GM19240 (cell line): ENCODE results near the gene PTH1R.

Experiments used
- DNase-seq: peaks from one replicate; pipeline ENCODE4 v3.0.0; 2011; ENCODE audit warnings: low spot score; ENCODE audit not compliant: insufficient read length

PTH1R gene

GRCh38 chr3:46898321-46899150, 21.0 kb downstream of the PTH1R start:
- DNase-seq = no peak

GRCh38 chr3:46899151-46900006, 21.9 kb downstream of the PTH1R start:
- DNase-seq = no peak

- DNase-seq = no peak
Observed at GRCh38 chr3:46900007-46900292, 22.4 kb downstream of the PTH1R start.

- no peak for DNase-seq
Observed at GRCh38 chr3:46900356-46900755, 22.8 kb downstream of the PTH1R start.

GRCh38 chr3:46901061-46901460, 23.5 kb downstream of the PTH1R start:
- DNase-seq = no peak

GRCh38 chr3:46901591-46902187, 24.2 kb downstream of the PTH1R start:
- DNase-seq = no peak

- no peak for DNase-seq
Observed at GRCh38 chr3:46902188-46902631, 24.7 kb downstream of the PTH1R start.

GRCh38 chr3:46903341-46904302, 26.1 kb downstream of the PTH1R start:
- no peak for DNase-seq

- no peak for DNase-seq
Observed at GRCh38 chr3:46904303-46905212, 27.0 kb downstream of the PTH1R start.

- DNase-seq = no peak
Observed at GRCh38 chr3:46905213-46905560, 27.7 kb downstream of the PTH1R start.

GRCh38 chr3:46905661-46906451, 28.3 kb downstream of the PTH1R start:
- no peak for DNase-seq

- DNase-seq = no peak
Observed at GRCh38 chr3:46906471-46907058, 29.0 kb downstream of the PTH1R start.

- DNase-seq = no peak
Observed at GRCh38 chr3:46907271-46907670, 29.8 kb downstream of the PTH1R start.

- DNase-seq = no peak
Observed at GRCh38 chr3:46907960-46908293, 30.4 kb downstream of the PTH1R start.

- DNase-seq = no peak
Observed at GRCh38 chr3:46908294-46908985, 30.9 kb downstream of the PTH1R start.

GRCh38 chr3:46908986-46909534, 31.5 kb downstream of the PTH1R start:
- DNase-seq = no peak

GRCh38 chr3:46909535-46910161, 32.1 kb downstream of the PTH1R start:
- peak; percentile 89 for DNase-seq
